ENCODE data around the gene TMEM132A. TPM values are rescaled to one million over a fixed set of nuclear protein-coding genes. Genes with fewer than 3 reads are reported as not detected.
A peak's percentile ranks its signal among the peaks of the same experiment; 100 is the strongest.

TMEM132A gene
- total and polyA plus RNA-seq, 9 of the 15 experiments (the other 6 are each of a cell fraction or from before 2014, with no cell fraction given), result 0.04 to 1.1 (median 0.18) TPM; not detected in 4

DNA sequence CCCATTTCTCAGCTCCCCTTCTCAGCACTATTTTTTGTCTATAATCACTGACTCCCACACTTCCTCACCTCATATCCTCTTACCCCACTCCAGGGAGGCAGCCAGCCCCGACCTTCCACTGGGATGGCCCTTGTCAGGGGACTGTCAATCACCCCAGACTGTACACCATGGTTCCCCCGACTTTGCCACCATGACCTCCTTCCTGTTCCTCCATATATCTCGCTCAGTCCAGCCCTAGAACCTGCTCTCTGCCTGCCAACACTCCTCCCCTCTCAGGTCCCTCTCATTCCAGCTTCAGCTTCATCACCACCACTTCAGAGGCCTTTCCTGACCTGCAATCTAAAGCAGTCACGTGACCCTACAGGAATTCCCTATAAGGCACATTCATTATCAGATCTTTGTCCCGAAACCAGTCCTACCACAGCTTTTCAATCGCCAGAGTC lies 34.4 kb upstream of the TMEM132A start (continued):
- TF ChIP-seq ILK (tag; IDR thresholded peaks at IDR 0.05; ENCODE audit: borderline replicate concordance, low read depth) (no peak), ZNF133 (CRISPR knock-in tag; IDR thresholded peaks at IDR 0.05) (no peak), TEAD1 (CRISPR knock-in tag; IDR thresholded peaks at IDR 0.05) (no peak), NFIX (CRISPR knock-in tag; IDR thresholded peaks at IDR 0.05; ENCODE audit: low read depth) (no peak), NFXL1 (CRISPR knock-in tag; IDR thresholded peaks at IDR 0.05) (no peak), BDP1 (IDR thresholded peaks at IDR 0.05; ENCODE audit: insufficient read depth, insufficient read length) (no peak), ZNF212 (CRISPR knock-in tag; IDR thresholded peaks at IDR 0.05) (no peak), ZNF551 (CRISPR knock-in tag; IDR thresholded peaks at IDR 0.05) (no peak), PHB2 (IDR thresholded peaks at IDR 0.05; ENCODE audit: low read depth) (no peak), STAT5A (IDR thresholded peaks at IDR 0.05; ENCODE audit: borderline replicate concordance, low read length) (no peak), ZNF589 (CRISPR knock-in tag; IDR thresholded peaks at IDR 0.05; ENCODE audit: low read depth) (no peak), ZNF57 (CRISPR knock-in tag; IDR thresholded peaks at IDR 0.05) (no peak), RAD51 (IDR thresholded peaks at IDR 0.05; ENCODE audit: borderline replicate concordance, low read depth) (peak; percentile 91), POLR3A (IDR thresholded peaks at IDR 0.05; ENCODE audit: borderline replicate concordance, extremely low read depth, insufficient read depth, insufficient read length) (no peak), ZNF121 (CRISPR knock-in tag; conservative IDR thresholded peaks at IDR 0.05) (no peak), SMARCE1 (IDR thresholded peaks at IDR 0.05) (no peak), ELF1 (tag; IDR thresholded peaks at IDR 0.05) (no peak), NEUROD1 (IDR thresholded peaks at IDR 0.05; ENCODE audit: borderline replicate concordance, low read depth, low read length, partially characterized antibody) (no peak), HMGN3 (IDR thresholded peaks at IDR 0.05; ENCODE audit: borderline replicate concordance, extremely low read depth, insufficient read length, low read depth, low read length) (no peak)
- TF ChIP-seq, protein P1, sequence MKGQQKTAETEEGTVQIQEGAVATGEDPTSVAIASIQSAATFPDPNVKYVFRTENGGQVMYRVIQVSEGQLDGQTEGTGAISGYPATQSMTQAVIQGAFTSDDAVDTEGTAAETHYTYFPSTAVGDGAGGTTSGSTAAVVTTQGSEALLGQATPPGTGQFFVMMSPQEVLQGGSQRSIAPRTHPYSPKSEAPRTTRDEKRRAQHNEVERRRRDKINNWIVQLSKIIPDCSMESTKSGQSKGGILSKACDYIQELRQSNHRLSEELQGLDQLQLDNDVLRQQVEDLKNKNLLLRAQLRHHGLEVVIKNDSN (CRISPR knock-in tag; IDR thresholded peaks at IDR 0.05), result peak; percentile 78
- TF ChIP-seq, protein P2, sequence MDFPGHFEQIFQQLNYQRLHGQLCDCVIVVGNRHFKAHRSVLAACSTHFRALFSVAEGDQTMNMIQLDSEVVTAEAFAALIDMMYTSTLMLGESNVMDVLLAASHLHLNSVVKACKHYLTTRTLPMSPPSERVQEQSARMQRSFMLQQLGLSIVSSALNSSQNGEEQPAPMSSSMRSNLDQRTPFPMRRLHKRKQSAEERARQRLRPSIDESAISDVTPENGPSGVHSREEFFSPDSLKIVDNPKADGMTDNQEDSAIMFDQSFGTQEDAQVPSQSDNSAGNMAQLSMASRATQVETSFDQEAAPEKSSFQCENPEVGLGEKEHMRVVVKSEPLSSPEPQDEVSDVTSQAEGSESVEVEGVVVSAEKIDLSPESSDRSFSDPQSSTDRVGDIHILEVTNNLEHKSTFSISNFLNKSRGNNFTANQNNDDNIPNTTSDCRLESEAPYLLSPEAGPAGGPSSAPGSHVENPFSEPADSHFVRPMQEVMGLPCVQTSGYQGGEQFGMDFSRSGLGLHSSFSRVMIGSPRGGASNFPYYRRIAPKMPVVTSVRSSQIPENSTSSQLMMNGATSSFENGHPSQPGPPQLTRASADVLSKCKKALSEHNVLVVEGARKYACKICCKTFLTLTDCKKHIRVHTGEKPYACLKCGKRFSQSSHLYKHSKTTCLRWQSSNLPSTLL (IDR thresholded peaks at IDR 0.05), result no peak
- TF ChIP-seq, protein P3, sequence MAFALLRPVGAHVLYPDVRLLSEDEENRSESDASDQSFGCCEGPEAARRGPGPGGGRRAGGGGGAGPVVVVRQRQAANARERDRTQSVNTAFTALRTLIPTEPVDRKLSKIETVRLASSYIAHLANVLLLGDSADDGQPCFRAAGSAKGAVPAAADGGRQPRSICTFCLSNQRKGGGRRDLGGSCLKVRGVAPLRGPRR (CRISPR knock-in tag; IDR thresholded peaks at IDR 0.05), result no peak
- TF ChIP-seq, protein P4, sequence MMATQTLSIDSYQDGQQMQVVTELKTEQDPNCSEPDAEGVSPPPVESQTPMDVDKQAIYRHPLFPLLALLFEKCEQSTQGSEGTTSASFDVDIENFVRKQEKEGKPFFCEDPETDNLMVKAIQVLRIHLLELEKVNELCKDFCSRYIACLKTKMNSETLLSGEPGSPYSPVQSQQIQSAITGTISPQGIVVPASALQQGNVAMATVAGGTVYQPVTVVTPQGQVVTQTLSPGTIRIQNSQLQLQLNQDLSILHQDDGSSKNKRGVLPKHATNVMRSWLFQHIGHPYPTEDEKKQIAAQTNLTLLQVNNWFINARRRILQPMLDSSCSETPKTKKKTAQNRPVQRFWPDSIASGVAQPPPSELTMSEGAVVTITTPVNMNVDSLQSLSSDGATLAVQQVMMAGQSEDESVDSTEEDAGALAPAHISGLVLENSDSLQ (IDR thresholded peaks at IDR 0.05), result peak; percentile 70
- TF ChIP-seq, protein P5, sequence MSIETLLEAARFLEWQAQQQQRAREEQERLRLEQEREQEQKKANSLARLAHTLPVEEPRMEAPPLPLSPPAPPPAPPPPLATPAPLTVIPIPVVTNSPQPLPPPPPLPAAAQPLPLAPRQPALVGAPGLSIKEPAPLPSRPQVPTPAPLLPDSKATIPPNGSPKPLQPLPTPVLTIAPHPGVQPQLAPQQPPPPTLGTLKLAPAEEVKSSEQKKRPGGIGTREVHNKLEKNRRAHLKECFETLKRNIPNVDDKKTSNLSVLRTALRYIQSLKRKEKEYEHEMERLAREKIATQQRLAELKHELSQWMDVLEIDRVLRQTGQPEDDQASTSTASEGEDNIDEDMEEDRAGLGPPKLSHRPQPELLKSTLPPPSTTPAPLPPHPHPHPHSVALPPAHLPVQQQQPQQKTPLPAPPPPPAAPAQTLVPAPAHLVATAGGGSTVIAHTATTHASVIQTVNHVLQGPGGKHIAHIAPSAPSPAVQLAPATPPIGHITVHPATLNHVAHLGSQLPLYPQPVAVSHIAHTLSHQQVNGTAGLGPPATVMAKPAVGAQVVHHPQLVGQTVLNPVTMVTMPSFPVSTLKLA (conservative IDR thresholded peaks at IDR 0.05), result no peak
